Fibroblast of skin of back (primary cell): ENCODE measurements around the gene GRPEL2. TPM values are rescaled to one million over a fixed set of nuclear protein-coding genes. Genes with fewer than 3 reads are reported as not detected.
A peak's percentile ranks its signal among the peaks of the same experiment; 100 is the strongest.

Experiments
- DNase-seq: peaks from one replicate; pipeline ENCODE4 v3.0.0-alpha.2; 2013
- polyA plus RNA-seq, 2 experiments: library from polyadenylated mRNA; unstranded; fragments of 120-200 nt; gene quantifications; one replicate each; pipeline ENCODE4 v1.2.1, GENCODE V29; 2013; ENCODE audit not compliant: insufficient read length in 2 of 2

The GRPEL2 gene
- polyA plus RNA-seq (2013, experiment 1 of 2; ENCODE audit: insufficient read length) = 9.1 TPM
- 5.9 TPM for polyA plus RNA-seq (2013, experiment 2 of 2; ENCODE audit: insufficient read length)

- DNase-seq = peak; percentile 98
These were observed at the start of gene GRPEL2 for GRCh38 chr5:149345147-149345891. Gene GRPEL2, plus strand, starts transcription at chr5:149345499. Its CDS starts 41 bp downstream, at chr5:149345540.

GRCh38 chr5:149297340-149298025 is 47.8 kb upstream of the GRPEL2 start:
- DNase-seq = no peak

- no peak for DNase-seq
These were observed 47.1 kb upstream of the GRPEL2 start for GRCh38 chr5:149298163-149298562.

- no peak for DNase-seq
These were observed 46.4 kb upstream of the GRPEL2 start for GRCh38 chr5:149298842-149299404.

- DNase-seq = no peak
These were observed 45.7 kb upstream of the GRPEL2 start for GRCh38 chr5:149299451-149300054.

- no peak for DNase-seq
These were observed 44.9 kb upstream of the GRPEL2 start for GRCh38 chr5:149300441-149300840.

GRCh38 chr5:149301049-149301743 is 44.1 kb upstream of the GRPEL2 start:
- DNase-seq = no peak

GRCh38 chr5:149301744-149302380 is 43.4 kb upstream of the GRPEL2 start:
- DNase-seq = peak; percentile 41

GRCh38 chr5:149302641-149303040 is 42.7 kb upstream of the GRPEL2 start:
- no peak for DNase-seq

- no peak for DNase-seq
These were observed 42.1 kb upstream of the GRPEL2 start for GRCh38 chr5:149303210-149303609.

GRCh38 chr5:149304195-149305078 is 40.9 kb upstream of the GRPEL2 start:
- no peak for DNase-seq

- DNase-seq = no peak
These were observed 35.9 kb upstream of the GRPEL2 start for GRCh38 chr5:149309354-149309753.

- DNase-seq = no peak
These were observed 34.8 kb upstream of the GRPEL2 start for GRCh38 chr5:149310488-149310887.

- peak; percentile 59 for DNase-seq
These were observed 34.2 kb upstream of the GRPEL2 start for GRCh38 chr5:149310947-149311658.

GRCh38 chr5:149313151-149313841 is 32.0 kb upstream of the GRPEL2 start:
- no peak for DNase-seq

GRCh38 chr5:149314571-149315111 is 30.7 kb upstream of the GRPEL2 start:
- no peak for DNase-seq

GRCh38 chr5:149315753-149316152 is 29.5 kb upstream of the GRPEL2 start:
- DNase-seq = no peak

GRCh38 chr5:149317281-149318048 is 27.8 kb upstream of the GRPEL2 start:
- peak; percentile 58 for DNase-seq
